HG02623 (cell line): ENCODE measurements around the gene ANO2.

Experiments
- ATAC-seq: cut with Tn5 transposase; IDR thresholded peaks from one replicate; pipeline ENCODE4 v1.9.1; 2021; ENCODE audit warnings: moderate library complexity; ENCODE audit not compliant: unreplicated experiment

ANO2 gene

GRCh38 chr12:5921027-5921909, 23.8 kb downstream of the ANO2 start:
- ATAC-seq: no peak

- ATAC-seq: no peak
Measured at GRCh38 chr12:5916785-5917290, 28.2 kb downstream of the ANO2 start.

GRCh38 chr12:5915511-5915910, 29.5 kb downstream of the ANO2 start:
- ATAC-seq: no peak

- no peak for ATAC-seq
Measured at GRCh38 chr12:5914387-5915149, 30.5 kb downstream of the ANO2 start.

- ATAC-seq: no peak
Measured at GRCh38 chr12:5913387-5913786, 31.7 kb downstream of the ANO2 start.

- ATAC-seq: no peak
Measured at GRCh38 chr12:5912437-5913334, 32.4 kb downstream of the ANO2 start.

GRCh38 chr12:5912011-5912410, 33.0 kb downstream of the ANO2 start:
- no peak for ATAC-seq

GRCh38 chr12:5910790-5911548, 34.1 kb downstream of the ANO2 start:
- no peak for ATAC-seq

- ATAC-seq: no peak
Measured at GRCh38 chr12:5909560-5909959, 35.5 kb downstream of the ANO2 start.

GRCh38 chr12:5908251-5908650, 36.8 kb downstream of the ANO2 start:
- no peak for ATAC-seq

GRCh38 chr12:5907807-5908206, 37.3 kb downstream of the ANO2 start:
- ATAC-seq: no peak

- no peak for ATAC-seq
Measured at GRCh38 chr12:5905757-5906156, 39.3 kb downstream of the ANO2 start.

GRCh38 chr12:5904969-5905368, 40.1 kb downstream of the ANO2 start:
- ATAC-seq: no peak

GRCh38 chr12:5904441-5904840, 40.6 kb downstream of the ANO2 start:
- ATAC-seq: no peak

GRCh38 chr12:5902736-5903135, 42.3 kb downstream of the ANO2 start:
- no peak for ATAC-seq

GRCh38 chr12:5901416-5901815, 43.6 kb downstream of the ANO2 start:
- no peak for ATAC-seq

- ATAC-seq: no peak
Measured at GRCh38 chr12:5900533-5901205, 44.4 kb downstream of the ANO2 start.

- ATAC-seq: no peak
Measured at GRCh38 chr12:5900076-5900475, 45.0 kb downstream of the ANO2 start.

- no peak for ATAC-seq
Measured at GRCh38 chr12:5899675-5900074, 45.4 kb downstream of the ANO2 start.

GRCh38 chr12:5898874-5899273, 46.2 kb downstream of the ANO2 start:
- no peak for ATAC-seq
